Ishikawa (cell line): ENCODE data around the gene DDX23.

Experiments
- FOXM1 ChIP-seq: IDR thresholded peaks from 2 replicates; pipeline ENCODE4 v1.6.1; 2012; ENCODE audit warnings: low read depth, borderline replicate concordance
- MAX ChIP-seq: IDR thresholded peaks from 2 replicates; pipeline ENCODE4 v1.6.1; 2012
- RAD21 ChIP-seq: IDR thresholded peaks from 2 replicates; pipeline ENCODE4 v1.6.1; 2012; ENCODE audit warnings: low read depth
- REST ChIP-seq: IDR thresholded peaks from 2 replicates; pipeline ENCODE4 v1.6.1; 2012; ENCODE audit warnings: low read depth, mild to moderate bottlenecking
- TCF12 ChIP-seq: IDR thresholded peaks from 2 replicates; pipeline ENCODE4 v1.6.1; 2012; ENCODE audit warnings: low read depth
- USF1 ChIP-seq: IDR thresholded peaks from 2 replicates; pipeline ENCODE4 v1.6.1; 2012

- TF ChIP-seq REST (no peak), TCF12 (peak; percentile 63; the same call in 1 of the 2 replicates), MAX (peak; percentile 70), FOXM1 (no peak), RAD21 (peak; percentile 48; the same call in 1 of the 2 replicates), USF1 (no peak)
These were observed 37.5 kb downstream of the DDX23 start for GRCh38 chr12:48814262-48815125.
